AG09319 (cell line): ENCODE measurements around the gene DSCAM.

Experiments used
- DNase-seq: peaks from one replicate; pipeline ENCODE4 v3.0.0-alpha.2; 2010; ENCODE audit warnings: low read depth; ENCODE audit errors: extremely low read depth
- TF ChIP-seq, protein P1 (sequence below): IDR thresholded peaks from 2 replicates; pipeline ENCODE4 v1.5.1; 2011; ENCODE audit warnings: low read depth, mild to moderate bottlenecking, inconsistent platforms, low read length, moderate library complexity

Gene DSCAM

DNA sequence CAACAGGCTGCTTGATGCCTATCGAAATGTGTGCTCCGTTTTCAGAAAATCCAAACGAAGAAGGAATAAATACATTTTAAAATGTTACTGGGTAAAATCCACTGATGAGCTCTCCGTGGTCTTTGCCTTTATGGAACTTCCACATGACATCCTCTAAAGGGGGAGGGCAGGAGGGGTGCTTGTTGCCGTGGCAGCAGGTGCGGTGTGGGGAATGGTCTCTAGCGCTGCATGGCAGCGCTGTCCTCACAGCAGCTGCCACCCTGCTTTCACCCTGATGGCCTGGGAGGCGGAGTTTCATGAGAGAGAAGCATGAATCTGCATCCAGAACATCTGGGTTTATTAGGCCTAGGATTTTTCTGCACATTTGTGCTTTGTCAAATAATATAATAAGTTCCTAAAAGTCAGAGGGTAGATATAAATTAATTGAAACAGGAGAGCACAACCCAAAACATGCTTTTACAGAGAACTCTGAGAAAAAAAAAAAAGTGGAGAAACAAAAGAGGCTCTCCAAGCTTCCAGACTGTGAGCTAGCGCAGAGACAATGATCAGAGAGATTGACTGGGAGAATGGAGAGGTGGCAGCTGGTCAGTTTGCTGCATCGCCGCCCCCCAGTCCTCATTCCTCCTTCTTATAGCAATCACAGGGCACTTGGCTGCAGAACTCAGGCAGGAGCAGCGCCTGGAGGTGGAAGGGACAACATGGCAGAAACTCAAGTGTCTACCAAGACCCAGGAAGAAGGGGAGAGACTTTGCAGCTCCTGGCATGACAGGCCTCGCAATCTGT, 228.6 kb downstream of the DSCAM start:
- DNase-seq, result no peak
- TF ChIP-seq, protein P1, sequence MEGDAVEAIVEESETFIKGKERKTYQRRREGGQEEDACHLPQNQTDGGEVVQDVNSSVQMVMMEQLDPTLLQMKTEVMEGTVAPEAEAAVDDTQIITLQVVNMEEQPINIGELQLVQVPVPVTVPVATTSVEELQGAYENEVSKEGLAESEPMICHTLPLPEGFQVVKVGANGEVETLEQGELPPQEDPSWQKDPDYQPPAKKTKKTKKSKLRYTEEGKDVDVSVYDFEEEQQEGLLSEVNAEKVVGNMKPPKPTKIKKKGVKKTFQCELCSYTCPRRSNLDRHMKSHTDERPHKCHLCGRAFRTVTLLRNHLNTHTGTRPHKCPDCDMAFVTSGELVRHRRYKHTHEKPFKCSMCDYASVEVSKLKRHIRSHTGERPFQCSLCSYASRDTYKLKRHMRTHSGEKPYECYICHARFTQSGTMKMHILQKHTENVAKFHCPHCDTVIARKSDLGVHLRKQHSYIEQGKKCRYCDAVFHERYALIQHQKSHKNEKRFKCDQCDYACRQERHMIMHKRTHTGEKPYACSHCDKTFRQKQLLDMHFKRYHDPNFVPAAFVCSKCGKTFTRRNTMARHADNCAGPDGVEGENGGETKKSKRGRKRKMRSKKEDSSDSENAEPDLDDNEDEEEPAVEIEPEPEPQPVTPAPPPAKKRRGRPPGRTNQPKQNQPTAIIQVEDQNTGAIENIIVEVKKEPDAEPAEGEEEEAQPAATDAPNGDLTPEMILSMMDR, result no peak

DNA sequence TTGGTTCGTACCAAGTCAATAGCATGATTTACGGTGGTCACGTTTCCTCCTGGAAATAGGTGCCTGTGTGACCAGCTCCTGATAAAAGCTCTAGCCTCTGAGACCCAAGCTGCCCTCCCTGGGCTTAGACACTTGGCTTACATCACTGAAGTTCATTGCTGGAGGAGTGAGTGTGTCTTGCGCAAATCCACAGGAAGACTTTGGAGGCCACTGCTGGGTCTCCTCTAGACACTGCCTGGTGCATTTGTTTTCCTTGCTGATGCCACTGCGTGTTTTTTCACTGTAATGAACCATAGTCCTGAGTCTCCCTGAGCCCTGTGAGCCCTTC, 230.6 kb downstream of the DSCAM start:
- no peak for DNase-seq
- TF ChIP-seq, protein P1, result no peak

DNA sequence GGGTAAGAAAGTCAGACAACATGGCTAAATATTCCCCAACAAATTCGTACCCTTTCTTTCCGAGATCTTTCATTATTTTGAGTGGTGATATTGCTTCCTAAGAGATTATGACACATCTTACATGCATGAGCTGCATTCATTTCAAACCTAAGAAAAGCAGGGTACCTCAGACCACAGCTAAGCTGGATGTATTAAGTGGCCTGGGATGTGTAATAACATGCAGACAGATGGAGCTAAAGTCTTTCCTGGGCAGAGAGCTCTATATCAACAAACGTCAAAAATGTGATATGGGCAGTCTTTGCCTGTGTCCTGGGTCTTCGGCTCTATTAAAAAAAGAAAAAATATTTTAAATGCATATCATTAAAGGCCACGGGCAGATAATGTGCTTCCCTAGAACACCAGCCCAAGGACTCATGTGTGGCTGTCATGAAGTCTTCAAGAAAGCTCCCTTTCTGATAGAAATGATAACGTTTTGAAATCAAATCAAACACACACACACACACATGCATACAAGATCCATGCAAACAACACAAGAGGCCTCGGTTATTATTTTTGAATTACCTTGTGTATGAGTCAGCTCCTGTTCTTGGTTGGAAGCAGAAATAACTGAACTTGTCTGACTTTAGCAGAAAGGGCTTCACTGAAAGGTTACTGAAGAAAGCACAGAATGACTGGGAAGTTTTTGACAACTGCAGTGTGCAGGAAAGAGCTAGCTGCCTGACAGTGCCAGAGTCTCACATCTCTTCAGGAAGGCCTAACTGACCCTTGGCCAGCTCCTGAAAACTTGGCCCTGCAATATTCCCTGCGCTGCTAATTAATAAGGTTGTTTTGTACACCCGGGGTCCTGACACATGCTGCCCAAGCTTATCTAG, 231.2 kb downstream of the DSCAM start:
- TF ChIP-seq, protein P1, result no peak
- DNase-seq, result no peak

DNA sequence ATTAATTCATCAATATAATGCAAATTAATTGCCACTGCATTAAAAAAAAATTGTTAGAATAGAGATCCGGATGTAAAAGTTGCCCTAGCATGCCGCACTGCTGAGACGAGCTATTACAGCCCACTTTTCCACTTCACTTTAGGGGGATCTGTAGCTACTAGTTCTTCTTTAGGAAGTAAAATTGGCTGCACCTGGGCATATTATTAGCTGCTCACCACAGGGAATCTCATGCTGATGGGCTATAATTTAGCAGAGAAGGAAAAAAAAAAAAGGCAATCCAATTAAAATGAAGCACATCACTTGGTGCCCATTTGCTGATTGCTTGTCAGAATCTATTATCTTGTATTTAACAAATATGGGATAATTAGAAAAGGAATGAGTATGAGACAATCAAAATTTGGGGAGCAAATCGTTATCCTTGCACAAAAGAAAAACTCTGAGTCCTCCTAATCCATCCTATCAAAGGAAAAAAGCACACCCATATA, 233.4 kb downstream of the DSCAM start:
- no peak for DNase-seq
- TF ChIP-seq, protein P1, result no peak

DNA sequence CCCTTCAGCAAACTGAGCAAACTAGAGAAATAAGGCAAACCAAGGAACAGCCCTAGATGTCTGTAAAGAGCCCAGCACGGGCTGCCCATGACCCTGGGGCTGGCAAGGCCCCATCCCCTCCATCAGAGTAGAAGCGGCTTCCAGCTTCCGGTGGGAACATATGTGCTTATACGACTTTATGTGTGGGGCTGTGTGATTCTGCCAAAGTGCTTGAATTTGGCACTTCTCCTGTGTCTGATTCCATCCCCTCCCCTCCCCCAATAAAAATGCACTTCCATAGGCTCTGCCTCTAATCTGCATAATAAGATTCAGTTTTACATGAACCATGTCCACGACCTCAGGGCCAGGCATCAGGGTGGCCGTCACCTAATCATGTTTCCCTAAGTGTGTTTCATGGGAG, 236.6 kb downstream of the DSCAM start:
- TF ChIP-seq, protein P1, result no peak
- DNase-seq, result no peak

DNA sequence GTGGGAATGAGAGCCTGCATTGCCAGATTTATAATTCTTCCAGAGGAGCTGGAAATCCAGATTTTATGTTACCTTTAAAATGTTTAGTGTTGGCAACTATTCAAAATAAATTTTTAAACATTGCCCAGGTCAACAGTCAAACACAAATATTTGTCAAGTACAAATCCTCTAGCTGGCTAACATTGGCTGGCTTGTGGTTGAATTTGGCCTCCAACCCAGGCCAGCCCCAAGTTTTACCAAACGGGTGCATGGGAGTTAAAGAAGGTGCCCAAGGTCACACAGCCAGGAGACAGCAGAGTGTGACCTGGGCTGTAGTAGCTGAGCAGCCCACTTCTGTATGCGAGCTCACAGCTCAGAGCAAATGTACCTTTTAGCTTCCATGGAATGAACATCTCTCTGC, 240.6 kb downstream of the DSCAM start:
- TF ChIP-seq, protein P1, result no peak

DNA sequence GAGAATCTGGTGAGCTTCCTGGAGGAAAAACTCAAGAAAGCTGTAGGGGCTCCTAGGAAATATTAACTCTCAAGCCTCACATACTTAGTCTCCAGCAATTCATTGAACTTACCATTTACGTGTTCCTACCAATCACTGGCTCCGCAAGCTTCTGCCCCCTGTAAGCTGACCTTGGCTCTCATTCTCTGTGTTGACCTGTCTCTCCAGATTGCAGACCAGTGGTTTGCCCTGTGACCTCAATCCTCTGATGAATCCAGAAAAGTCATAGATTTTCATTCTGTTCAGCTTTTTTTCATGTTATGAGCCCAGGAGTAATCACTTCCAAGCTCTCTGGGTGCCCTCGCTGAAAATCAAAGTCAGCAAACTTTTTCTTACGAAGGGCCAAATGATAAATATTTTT, 241.9 kb downstream of the DSCAM start:
- no peak for DNase-seq
- TF ChIP-seq, protein P1, result no peak

More for the DNA sequence above, 240.6 kb downstream of the DSCAM start:
- DNase-seq, result no peak
